ENCODE data around the gene SRGAP1.

DNA sequence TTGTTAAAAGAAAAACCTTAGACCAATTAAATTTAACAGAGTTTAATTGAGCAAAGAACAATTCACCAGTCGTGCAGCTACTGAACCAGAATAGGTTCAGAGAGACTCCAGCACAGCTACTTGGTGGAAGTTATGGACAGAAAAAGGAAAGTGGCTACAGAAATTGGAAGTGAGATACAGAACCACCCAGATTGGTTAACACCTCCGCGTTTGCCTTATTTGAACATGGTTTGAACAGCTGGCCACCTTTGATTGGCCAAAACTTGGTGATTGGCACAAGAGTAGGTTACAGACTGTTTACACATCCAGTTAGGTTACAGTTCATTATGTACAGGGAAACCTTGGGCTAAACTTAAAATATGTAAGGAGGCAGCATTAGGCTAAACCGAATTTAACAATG lies 54.9 kb downstream of the SRGAP1 start:
- TF ChIP-seq, protein P1, sequence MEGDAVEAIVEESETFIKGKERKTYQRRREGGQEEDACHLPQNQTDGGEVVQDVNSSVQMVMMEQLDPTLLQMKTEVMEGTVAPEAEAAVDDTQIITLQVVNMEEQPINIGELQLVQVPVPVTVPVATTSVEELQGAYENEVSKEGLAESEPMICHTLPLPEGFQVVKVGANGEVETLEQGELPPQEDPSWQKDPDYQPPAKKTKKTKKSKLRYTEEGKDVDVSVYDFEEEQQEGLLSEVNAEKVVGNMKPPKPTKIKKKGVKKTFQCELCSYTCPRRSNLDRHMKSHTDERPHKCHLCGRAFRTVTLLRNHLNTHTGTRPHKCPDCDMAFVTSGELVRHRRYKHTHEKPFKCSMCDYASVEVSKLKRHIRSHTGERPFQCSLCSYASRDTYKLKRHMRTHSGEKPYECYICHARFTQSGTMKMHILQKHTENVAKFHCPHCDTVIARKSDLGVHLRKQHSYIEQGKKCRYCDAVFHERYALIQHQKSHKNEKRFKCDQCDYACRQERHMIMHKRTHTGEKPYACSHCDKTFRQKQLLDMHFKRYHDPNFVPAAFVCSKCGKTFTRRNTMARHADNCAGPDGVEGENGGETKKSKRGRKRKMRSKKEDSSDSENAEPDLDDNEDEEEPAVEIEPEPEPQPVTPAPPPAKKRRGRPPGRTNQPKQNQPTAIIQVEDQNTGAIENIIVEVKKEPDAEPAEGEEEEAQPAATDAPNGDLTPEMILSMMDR (IDR thresholded peaks at IDR 0.05; ENCODE audit: borderline replicate concordance, extremely low read depth, low read length, poor library complexity, severe bottlenecking) = no peak
- TF ChIP-seq EZH2 (IDR thresholded peaks at IDR 0.05; ENCODE audit: borderline replicate concordance, low read depth, low read length, severe bottlenecking) = no peak

Data from DND-41 (cell line).